Omental fat pad (tissue), 4 donors: ENCODE measurements around the gene BMP8A. TPM values are rescaled to one million over a fixed set of nuclear protein-coding genes. Genes with fewer than 3 reads are reported as not detected.

Source experiments
- ATAC-seq: fragments of 150-250 bp; one replicate; pipeline ENCODE4 v1.9.1; 2016; ENCODE audit warnings: mild to moderate bottlenecking, moderate library complexity; ENCODE audit not compliant: low FRiP score
- DNase-seq: peaks from one replicate; pipeline ENCODE4 v3.0.0-alpha.2; 2019; ENCODE audit warnings: low spot score
- CTCF ChIP-seq, 3 donors: fragments of 450-650 bp; IDR thresholded peaks; one replicate each; pipeline ENCODE4 v1.5.1; 2016 to 2017; ENCODE audit warnings: antibody characterized with exemption in 3 of 3, mild to moderate bottlenecking in 3 of 3, moderate library complexity in 2 of 3
- total RNA-seq, 4 donors: library from RNA; depleted of rRNA; stranded (reverse); fragments of >200 nt; gene quantifications; one replicate each; pipeline ENCODE4 v1.1.0, GENCODE V29; 2016

The BMP8A gene
- total RNA-seq, 4 donors from 2014 or later, result 2.0 TPM; not detected in 3

- no peak for DNase-seq
- ATAC-seq, result no peak
- TF ChIP-seq CTCF (IDR thresholded peaks at IDR 0.05), result no peak
Measured at GRCh38 chr1:39545531-39545930, 54.1 kb downstream of the BMP8A start.

- no peak for ATAC-seq
- TF ChIP-seq CTCF (IDR thresholded peaks at IDR 0.05), result no peak
- no peak for DNase-seq
Measured at GRCh38 chr1:39554277-39554676, 62.8 kb downstream of the BMP8A start.

DNA sequence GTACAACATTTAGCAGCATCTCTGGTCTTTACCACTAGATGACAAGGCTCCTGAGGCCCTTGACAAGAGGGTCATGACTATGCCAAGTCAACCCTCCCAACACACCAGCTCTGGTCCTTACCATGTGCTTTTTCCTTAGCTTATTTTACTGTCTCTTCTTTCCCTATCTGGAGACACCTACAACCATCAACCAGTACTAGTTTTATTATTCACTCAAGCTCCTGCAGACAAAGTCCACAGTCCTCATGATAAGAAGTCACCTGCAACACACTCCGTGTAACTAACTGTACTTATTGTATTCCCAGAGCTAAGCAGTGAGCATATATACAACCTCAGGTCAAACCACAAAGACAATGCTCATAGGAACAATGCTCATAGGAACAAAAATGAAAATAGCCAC, 69.8 kb downstream of the BMP8A start:
- no peak for TF ChIP-seq CTCF (IDR thresholded peaks at IDR 0.05)
- DNase-seq, result no peak
- no peak for ATAC-seq

GRCh38 chr1:39562886-39563285, 71.5 kb downstream of the BMP8A start:
- ATAC-seq (no peak), DNase-seq (no peak)
- no peak for TF ChIP-seq CTCF (IDR thresholded peaks at IDR 0.05)

GRCh38 chr1:39563669-39564068, 72.2 kb downstream of the BMP8A start:
- DNase-seq (no peak), ATAC-seq (no peak)
- no peak for TF ChIP-seq CTCF (IDR thresholded peaks at IDR 0.05)

DNA sequence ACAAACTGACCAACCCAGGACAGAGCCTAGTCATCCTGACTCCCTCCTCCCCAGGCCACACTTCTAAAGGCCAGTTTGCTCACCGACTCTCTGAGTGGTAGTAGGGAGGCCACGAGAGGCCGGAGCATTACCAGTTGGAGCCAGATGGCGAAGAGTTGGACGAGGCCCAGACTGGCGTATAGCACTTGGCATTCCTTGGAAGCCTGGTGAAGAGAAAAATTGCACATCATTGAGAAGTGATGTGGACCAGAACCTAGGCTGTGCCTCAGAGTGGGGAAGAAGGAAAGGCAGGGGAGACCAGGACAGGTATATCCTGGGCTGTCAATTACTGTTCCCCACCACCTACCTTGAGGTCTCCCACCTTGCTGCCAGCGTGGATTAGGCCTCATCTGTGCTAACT, 72.9 kb downstream of the BMP8A start:
- DNase-seq (no peak), ATAC-seq (no peak)
- no peak for TF ChIP-seq CTCF (IDR thresholded peaks at IDR 0.05)

GRCh38 chr1:39564941-39565340, 73.5 kb downstream of the BMP8A start:
- no peak for TF ChIP-seq CTCF (IDR thresholded peaks at IDR 0.05)
- no peak for ATAC-seq
- DNase-seq, result no peak
